H1 (cell line): ENCODE data around the gene DDX1. TPM values are rescaled to one million over a fixed set of nuclear protein-coding genes. Genes with fewer than 3 reads are reported as not detected.

ENCODE experiments used
- CTCF ChIA-PET: fragments of 300-600 bp; sonication (Branson Sonifier 250); formaldehyde crosslinking; loops from one replicate; lab custom pipeline; 2021; ENCODE audit not compliant: partially characterized antibody; lab: Charles Lee
- POLR2A ChIA-PET: fragments of 300-600 bp; sonication (Branson Sonifier 250); formaldehyde crosslinking; loops from one replicate; lab custom pipeline; 2021; ENCODE audit warnings: inconsistent platforms; ENCODE audit not compliant: partially characterized antibody; lab: Charles Lee
- DNase-seq, 2 experiments: peaks; one replicate each; pipeline versions ENCODE4 v3.0.0 to v3.0.0-alpha.2; 2010 to 2022; ENCODE audit warnings: low spot score in 2 of 2, low read depth in 1 of 2, mixed read lengths in 1 of 2
- FAIRE-seq: peaks from 2 replicates; lab custom pipeline; 2011; peaks lifted over from hg19 to GRCh38; lab: Jason Lieb, UNC
- H2AFZ ChIP-seq: 2 replicates; pipeline ENCODE4 v1.8.1; 2012; ENCODE audit warnings: low read length, inconsistent platforms
- H2AK5ac ChIP-seq: 2 replicates; pipeline ENCODE4 v1.6.1; 2013; ENCODE audit warnings: low read depth, low read length
- H2BK120ac ChIP-seq: replicated peaks from 2 replicates; pipeline ENCODE3; 2013; ENCODE audit warnings: low read depth, low read length, inconsistent platforms
- H2BK12ac ChIP-seq: 2 replicates; pipeline ENCODE4 v1.6.1; 2013; ENCODE audit warnings: low read depth, low read length
- H2BK15ac ChIP-seq: 2 replicates; pipeline ENCODE4 v1.6.1; 2013; ENCODE audit warnings: low read length
- H2BK20ac ChIP-seq: 2 replicates; pipeline ENCODE4 v1.6.1; 2013; ENCODE audit warnings: low read length
- H2BK5ac ChIP-seq: 2 replicates; pipeline ENCODE4 v1.6.1; 2013; ENCODE audit warnings: low read depth, low read length
- H3K14ac ChIP-seq: 2 replicates; pipeline ENCODE4 v1.6.1; 2013; ENCODE audit warnings: inconsistent platforms; ENCODE audit not compliant: insufficient read length
- H3K18ac ChIP-seq: 2 replicates; pipeline ENCODE4 v1.6.1; 2013; ENCODE audit warnings: low read length; ENCODE audit errors: extremely low read depth
- H3K23ac ChIP-seq: 2 replicates; pipeline ENCODE4 v1.6.1; 2013; ENCODE audit warnings: inconsistent platforms; ENCODE audit not compliant: insufficient read length
- H3K23me2 ChIP-seq: 2 replicates; pipeline ENCODE4 v1.6.1; 2013; ENCODE audit warnings: low read depth, low read length
- H3K27ac ChIP-seq: 2 replicates; pipeline ENCODE4 v1.6.1; 2011; ENCODE audit warnings: low read depth, low read length, inconsistent platforms
- H3K27me3 ChIP-seq, 4 experiments: replicated peaks in 1 of 4; 1 replicate in 1 of 4; 2 replicates in 3 of 4; pipeline versions ENCODE4 v1.6.1 to v1.8.1; 2011 to 2013; ENCODE audit warnings: low read length in 3 of 4, mild to moderate bottlenecking in 3 of 4, inconsistent platforms in 2 of 4, mixed read lengths in 2 of 4, moderate library complexity in 1 of 4; ENCODE audit not compliant: control insufficient read depth in 3 of 4, insufficient read depth in 3 of 4; ENCODE audit errors: extremely low read depth in 1 of 4
- H3K36me3 ChIP-seq, 4 experiments: 2 replicates each; pipeline versions ENCODE4 v1.6.1 to v1.8.1; 2011 to 2013; ENCODE audit warnings: mild to moderate bottlenecking in 4 of 4, low read length in 3 of 4, moderate library complexity in 2 of 4, control low read depth in 1 of 4, inconsistent platforms in 1 of 4; ENCODE audit not compliant: insufficient read depth in 4 of 4, control insufficient read depth in 2 of 4
- H3K4ac ChIP-seq: replicated peaks from 2 replicates; pipeline ENCODE3; 2013; ENCODE audit warnings: low read length, low read depth, mixed read lengths, inconsistent platforms; ENCODE audit not compliant: insufficient read length
- H3K4me1 ChIP-seq, 4 experiments: replicated peaks in 1 of 4; 1 replicate in 1 of 4; 2 replicates in 3 of 4; pipeline versions ENCODE4 v1.6.1 to v1.8.1; 2011 to 2013; ENCODE audit warnings: low read length in 3 of 4, inconsistent platforms in 2 of 4, mixed read lengths in 1 of 4; ENCODE audit not compliant: insufficient read depth in 4 of 4, control insufficient read depth in 3 of 4
- H3K4me2 ChIP-seq, 2 experiments: 2 replicates each; pipeline versions ENCODE4 v1.6.1 to v1.8.1; 2011 to 2013; ENCODE audit warnings: low read depth in 2 of 2, low read length in 2 of 2, control low read depth in 1 of 2, inconsistent platforms in 1 of 2, mild to moderate bottlenecking in 1 of 2; ENCODE audit not compliant: insufficient read depth in 1 of 2
- H3K4me3 ChIP-seq, 4 experiments: fragments of 200-600, 300-600 bp in 1 of 4; sonication (generic), shearing (Covaris generic), sonication (Bioruptor Twin) in 1 of 4; 2 replicates each; pipeline versions ENCODE4 v1.5.1 to v1.8.1; 2011 to 2016; ENCODE audit warnings: low read length in 4 of 4, low read depth in 3 of 4, control low read depth in 2 of 4, inconsistent platforms in 2 of 4, mild to moderate bottlenecking in 2 of 4, mixed read lengths in 1 of 4, moderate library complexity in 1 of 4; ENCODE audit not compliant: insufficient read depth in 2 of 4; ENCODE audit errors: extremely low read depth in 1 of 4
- H3K56ac ChIP-seq: replicated peaks from 2 replicates; pipeline ENCODE3; 2013; ENCODE audit warnings: low read depth, mild to moderate bottlenecking, mixed read lengths, low read length, inconsistent platforms; ENCODE audit not compliant: insufficient read length
- H3K79me1 ChIP-seq: 2 replicates; pipeline ENCODE4 v1.6.1; 2013; ENCODE audit warnings: low read depth, low read length, control low read depth
- H3K79me2 ChIP-seq, 2 experiments: 2 replicates each; pipeline versions ENCODE4 v1.6.1 to v1.8.1; 2012 to 2013; ENCODE audit warnings: low read length in 2 of 2, mild to moderate bottlenecking in 2 of 2, inconsistent platforms in 1 of 2; ENCODE audit not compliant: insufficient read depth in 2 of 2, control insufficient read depth in 1 of 2
- H3K9ac ChIP-seq, 4 experiments: replicated peaks in 1 of 4; 1 replicate in 1 of 4; 2 replicates in 3 of 4; pipeline versions ENCODE4 v1.6.1 to v1.8.1; 2011 to 2013; ENCODE audit warnings: low read depth in 3 of 4, low read length in 3 of 4, control low read depth in 2 of 4, mild to moderate bottlenecking in 2 of 4, moderate library complexity in 2 of 4, inconsistent platforms in 1 of 4; ENCODE audit errors: extremely low read depth in 1 of 4
- H3K9me3 ChIP-seq, 2 experiments: 2 replicates each; pipeline versions ENCODE4 v1.6.1 to v1.8.1; 2012 to 2013; ENCODE audit warnings: mild to moderate bottlenecking in 2 of 2, moderate library complexity in 2 of 2, control low read depth in 1 of 2, inconsistent platforms in 1 of 2, low read depth in 1 of 2, low read length in 1 of 2, mixed read lengths in 1 of 2; ENCODE audit not compliant: insufficient read depth in 2 of 2
- H4K20me1 ChIP-seq, 2 experiments: replicated peaks in 1 of 2; 2 replicates each; pipeline versions ENCODE3 to v1.8.1; 2011 to 2013; ENCODE audit warnings: inconsistent platforms in 2 of 2, low read length in 2 of 2, mild to moderate bottlenecking in 1 of 2; ENCODE audit not compliant: insufficient read depth in 2 of 2, control insufficient read depth in 1 of 2
- H4K5ac ChIP-seq: 2 replicates; pipeline ENCODE4 v1.6.1; 2013; ENCODE audit warnings: low read length, low read depth, mixed read lengths, inconsistent platforms; ENCODE audit not compliant: insufficient read length
- H4K8ac ChIP-seq: 2 replicates; pipeline ENCODE4 v1.8.0; 2013; ENCODE audit warnings: mild to moderate bottlenecking, moderate library complexity, low read length, inconsistent platforms; ENCODE audit not compliant: insufficient read depth; ENCODE audit errors: extremely low read depth
- H4K91ac ChIP-seq: replicated peaks from 2 replicates; pipeline ENCODE3; 2013; ENCODE audit warnings: low read length, mixed read lengths, inconsistent platforms; ENCODE audit not compliant: insufficient read length
- BCL11A ChIP-seq, 2 experiments: IDR thresholded peaks; one replicate each; pipeline ENCODE4 v1.6.1; 2011; ENCODE audit warnings: low read depth in 2 of 2, low read length in 2 of 2, mild to moderate bottlenecking in 2 of 2
- CHD2 ChIP-seq: IDR thresholded peaks from 2 replicates; pipeline ENCODE4 v1.6.1; 2012; ENCODE audit warnings: low read length, improper control_type of control experiment
- KDM4A ChIP-seq: IDR thresholded peaks from one replicate; pipeline ENCODE4 v1.7.1; 2012; ENCODE audit warnings: low read depth, mild to moderate bottlenecking, moderate library complexity, low read length, inconsistent platforms; ENCODE audit not compliant: severe bottlenecking
- WGBS, 2 experiments: shearing (Covaris generic) in 1 of 2; methylation state at CpG; one replicate each; pipeline versions ENCODE4 v1.1.6 to v1.1.7; 2013 to 2015; ENCODE audit warnings: low lambda C conversion rate in 2 of 2, mixed read lengths in 2 of 2, inconsistent platforms in 1 of 2, low coverage in 1 of 2, missing lambda C conversion rate in 1 of 2; ENCODE audit not compliant: insufficient replicate concordance in 2 of 2, insufficient coverage in 1 of 2, insufficient read length in 1 of 2; ENCODE audit errors: extremely low coverage in 1 of 2, missing lambda C conversion rate in 1 of 2; 5-methylcytosine and 5-hydroxymethylcytosine counted together
- polyA plus RNA-seq, 7 experiments: library from polyadenylated mRNA; depleted of rRNA in 3 of 7; stranded (reverse) in 5 of 7; unstranded in 2 of 7; fragments of >200 nt in 5 of 7; fragments of 200-250 nt in 2 of 7; gene quantifications; 1 replicate in 5 of 7; 2 replicates in 1 of 7; 4 replicates in 1 of 7; pipeline versions ENCODE4 v1.2.1 to v1.2.3, GENCODE V29; 2011 to 2013; ENCODE audit warnings: missing spikeins in 2 of 7, mixed read lengths in 2 of 7
- total RNA-seq: library from RNA; stranded (reverse); fragmentation: NEBNext Ultra II Directional; extraction: Animal tissue kit (Norgen Biotek cat#: 25700); gene quantifications from 2 replicates; pipeline ENCODE4 v1.2.1, GENCODE V29; 2021
- TF ChIP-seq, protein P1 (sequence below): IDR thresholded peaks from 2 replicates; pipeline ENCODE4 v1.6.1; 2012; ENCODE audit warnings: inconsistent platforms

The DDX1 gene
- total and polyA plus RNA-seq, 2 of the 8 experiments (the other 6 are each of a cell fraction or from before 2014, with no cell fraction given): 51.1 to 161 TPM

GRCh38 chr2:15640261-15640711, 48.6 kb downstream of the DDX1 start:
- Histone ChIP-seq H3K9ac (no peak overlapping the region), H2BK15ac (no peak overlapping the region), H2BK120ac (no peak overlapping the region), H4K91ac (no peak overlapping the region), H3K14ac (no peak overlapping the region), H3K9me3 (no peaks in the 10 kb centered on the region), H4K5ac (no peak overlapping the region), H3K23me2 (no peaks in the 10 kb centered on the region), H3K4me1 (no peaks in the 10 kb centered on the region; a peak in 1 of 7 replicates), H3K79me1 (no peaks in the 10 kb centered on the region), H3K36me3 (peaks cover 0 to 10% (median 3%) of the 10 kb centered on the region in 4 experiments; a peak in 4 of 8 replicates), H2BK5ac (no peak overlapping the region), H3K4me2 (no peak overlapping the region), H2BK12ac (no peak overlapping the region), H3K23ac (no peak overlapping the region), H3K27me3 (no peaks in the 10 kb centered on the region), H3K27ac (no peak overlapping the region), H3K4ac (no peak overlapping the region), H2BK20ac (no peak overlapping the region), H3K79me2 (no peaks in the 10 kb centered on the region), H2AK5ac (no peak overlapping the region), H4K8ac (no peak overlapping the region), H3K4me3 (no peak overlapping the region), H3K18ac (no peak overlapping the region), H4K20me1 (no peaks in the 10 kb centered on the region), H2AFZ (no peak overlapping the region), H3K56ac (no peak overlapping the region)
- ChIA-PET CTCF (interaction anchor here (0.8 to 6.4 kb wide), 15 partner anchors 10 to 1116 kb away, joined by 3 to 31 read pairs (median 4); no protein-coding TSS in a partner anchor), POLR2A (interaction anchor here (1.3 kb wide), 1 partner anchor 174 kb away, joined by 4 read pairs; no protein-coding TSS in a partner anchor)
- DNase-seq (no peak), FAIRE-seq (no peak)
- 93% methylated on average over 5 of the region's 6 CpGs; no CpG with 5 or more reads in 1 of the 2 experiments for WGBS, 2 experiments
- TF ChIP-seq KDM4A: no peak
- TF ChIP-seq BCL11A (IDR thresholded peaks at IDR 0.05; ENCODE audit: low read depth in 2 of 2, low read length in 2 of 2): no peak
- TF ChIP-seq, protein P1, sequence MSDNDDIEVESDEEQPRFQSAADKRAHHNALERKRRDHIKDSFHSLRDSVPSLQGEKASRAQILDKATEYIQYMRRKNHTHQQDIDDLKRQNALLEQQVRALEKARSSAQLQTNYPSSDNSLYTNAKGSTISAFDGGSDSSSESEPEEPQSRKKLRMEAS: no peak
- TF ChIP-seq CHD2: no peak
